ENCODE measurements around the gene YJEFN3. TPM values are rescaled to one million over a fixed set of nuclear protein-coding genes. Genes with fewer than 3 reads are reported as not detected.

YJEFN3 gene
- total RNA-seq, 1 donor from 2014 or later: 2.6 TPM

GRCh38 chr19:19487077-19487949, 41.4 kb upstream of the YJEFN3 start:
- Histone ChIP-seq H3K4me1 (peaks cover 31% of the 10 kb centered on the region), H3K9me3 (ENCODE audit: low read depth) (no peaks in the 10 kb centered on the region), H3K4me3 (no peak overlapping the region), H3K27me3 (no peaks in the 10 kb centered on the region), H4K20me1 (ENCODE audit: low read depth) (peaks cover 40% of the 10 kb centered on the region), H3K9ac (no peak overlapping the region), H3F3A (ENCODE audit: low read depth) (peaks cover 28% of the 10 kb centered on the region), H3K4me2 (no peak overlapping the region), H3K79me2 (ENCODE audit: low read depth) (peaks cover 74% of the 10 kb centered on the region), H2AFZ (replicated peaks) (no peak overlapping the region), H3K27ac (peak overlapping the region; percentile 57), H3K36me3 (no peaks in the 10 kb centered on the region)
- H3K4me1 Mint-ChIP-seq: peaks cover 51% of the 10 kb centered on the region
- no peak for DNase-seq (ENCODE audit: low spot score)
- H3K27ac Mint-ChIP-seq: peak overlapping the region; percentile 98
- peaks cover 3% of the 10 kb centered on the region for H3K36me3 Mint-ChIP-seq
- no peaks in the 10 kb centered on the region for H3K9me3 Mint-ChIP-seq
- H3K27me3 Mint-ChIP-seq (ENCODE audit: insufficient read depth, low read depth): peaks cover 10% of the 10 kb centered on the region
- TF ChIP-seq EZH2phosphoT487 (IDR thresholded peaks at IDR 0.05) (no peak), CTCF (IDR thresholded peaks at IDR 0.05) (no peak), EZH2 (IDR thresholded peaks at IDR 0.05) (no peak)
- H3K4me3 Mint-ChIP-seq: peak overlapping the region; percentile 33

DNA sequence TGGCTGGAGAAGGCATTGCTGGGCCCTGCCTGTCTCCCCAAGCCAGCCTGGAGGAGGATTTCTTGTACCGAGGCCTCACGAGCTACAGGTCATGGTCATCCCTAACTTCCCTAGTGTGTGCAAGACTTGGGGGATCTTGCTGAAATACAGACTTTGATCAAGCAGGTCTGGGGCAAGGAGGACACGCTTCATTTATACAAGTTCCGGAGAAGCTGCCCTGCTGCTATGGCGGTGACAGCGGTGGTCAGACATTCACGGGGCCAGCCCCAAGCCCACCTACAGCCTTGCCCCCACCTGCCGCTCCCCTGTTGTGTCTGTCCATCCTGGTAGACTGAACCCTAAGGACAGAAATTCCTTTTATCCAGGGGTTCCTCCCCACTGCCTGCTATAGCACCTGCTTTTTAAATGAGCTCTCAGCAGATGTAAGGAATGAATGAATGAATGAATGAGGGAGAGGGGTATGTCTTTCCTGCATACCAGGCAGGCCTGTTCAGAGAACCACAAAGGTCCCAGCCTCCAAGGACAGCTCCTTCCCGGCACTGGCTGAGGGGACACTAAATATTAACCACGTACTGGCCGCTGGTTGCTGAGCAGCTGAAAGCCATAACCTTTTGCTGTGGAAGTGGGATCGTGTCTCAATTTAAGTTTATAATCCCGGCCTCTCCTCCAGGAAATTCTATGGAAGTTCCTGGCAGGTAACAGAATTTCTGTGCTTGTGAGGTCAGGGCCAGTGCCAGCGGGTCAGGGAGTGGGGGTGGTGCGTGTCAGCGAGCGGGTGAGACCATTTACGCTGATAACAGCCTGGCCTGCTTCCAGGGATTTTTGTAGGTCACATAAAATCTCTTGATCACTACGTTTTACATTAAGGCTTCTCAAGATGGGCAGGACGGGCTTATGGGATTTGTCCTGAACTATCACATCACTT, 40.5 kb upstream of the YJEFN3 start:
- H3K36me3 Mint-ChIP-seq: peaks cover under 1% of the 10 kb centered on the region
- H3K27me3 Mint-ChIP-seq (ENCODE audit: insufficient read depth, low read depth): peaks cover 10% of the 10 kb centered on the region
- Histone ChIP-seq H4K20me1 (ENCODE audit: low read depth) (peaks cover 32% of the 10 kb centered on the region), H3K4me2 (peak overlapping the region; percentile 44), H3K79me2 (ENCODE audit: low read depth) (peaks cover 70% of the 10 kb centered on the region), H3K27me3 (no peaks in the 10 kb centered on the region), H2AFZ (replicated peaks) (no peak overlapping the region), H3K4me3 (no peak overlapping the region), H3K36me3 (no peaks in the 10 kb centered on the region), H3F3A (ENCODE audit: low read depth) (peaks cover 28% of the 10 kb centered on the region), H3K27ac (peak overlapping the region; percentile 69), H3K4me1 (peaks cover 22% of the 10 kb centered on the region), H3K9ac (no peak overlapping the region), H3K9me3 (ENCODE audit: low read depth) (no peaks in the 10 kb centered on the region)
- H3K27ac Mint-ChIP-seq: peak overlapping the region; percentile 98
- H3K4me3 Mint-ChIP-seq: peak overlapping the region; percentile 70
- H3K9me3 Mint-ChIP-seq: no peaks in the 10 kb centered on the region
- peak; percentile 24 for DNase-seq (ENCODE audit: low spot score)
- H3K4me1 Mint-ChIP-seq: peaks cover 44% of the 10 kb centered on the region
- TF ChIP-seq EZH2 (IDR thresholded peaks at IDR 0.05): no peak
- no peak for TF ChIP-seq CTCF (IDR thresholded peaks at IDR 0.05)
- TF ChIP-seq EZH2phosphoT487 (IDR thresholded peaks at IDR 0.05): no peak

DNA sequence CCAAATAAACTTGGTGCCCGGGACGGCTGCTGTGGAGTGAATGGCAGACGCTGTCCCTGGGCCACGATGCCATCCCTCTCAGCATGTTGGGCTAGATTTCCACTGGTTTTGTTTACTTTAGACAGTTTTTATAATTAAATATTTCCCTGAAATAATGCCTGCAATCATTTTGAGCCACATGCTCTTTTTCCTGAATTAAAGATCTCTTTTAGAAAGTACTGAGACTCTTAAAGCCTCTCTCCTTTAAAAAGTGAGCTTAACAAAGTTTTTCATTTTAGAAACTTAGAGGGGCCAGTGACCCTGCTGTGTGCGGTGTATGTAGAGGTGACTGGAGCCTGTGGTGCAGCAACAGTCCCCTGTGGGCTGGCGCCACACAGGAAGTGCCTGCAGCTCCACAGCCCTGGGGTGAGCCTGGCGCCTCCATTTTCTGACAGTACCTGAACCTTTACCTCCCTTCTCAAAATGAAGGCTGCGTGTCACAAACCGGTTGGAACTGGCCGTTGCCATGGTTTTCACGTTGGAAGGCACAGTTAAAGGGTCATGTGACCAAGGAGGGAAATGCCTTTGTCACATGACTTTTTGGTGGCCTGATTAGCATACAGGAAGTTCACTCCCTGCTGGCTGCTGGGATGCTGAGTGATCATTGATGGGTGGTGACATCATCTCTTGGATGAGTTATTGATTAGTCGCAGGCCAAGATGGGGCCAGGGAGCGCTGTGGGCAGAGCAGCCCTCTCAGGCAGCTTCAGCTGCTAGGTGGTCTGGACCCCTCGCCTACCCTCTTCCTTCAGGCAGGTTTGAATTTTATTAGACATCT, 39.6 kb upstream of the YJEFN3 start:
- Histone ChIP-seq H3K36me3 (no peaks in the 10 kb centered on the region), H3K27me3 (no peaks in the 10 kb centered on the region), H3K4me1 (peaks cover 21% of the 10 kb centered on the region), H3K9me3 (ENCODE audit: low read depth) (no peaks in the 10 kb centered on the region), H3K79me2 (ENCODE audit: low read depth) (peaks cover 67% of the 10 kb centered on the region), H3K4me2 (peak overlapping the region; percentile 44), H2AFZ (replicated peaks) (no peak overlapping the region), H3K27ac (peak overlapping the region; percentile 69), H3K4me3 (peak overlapping the region; percentile 11), H4K20me1 (ENCODE audit: low read depth) (peaks cover 31% of the 10 kb centered on the region), H3F3A (ENCODE audit: low read depth) (peaks cover 28% of the 10 kb centered on the region), H3K9ac (no peak overlapping the region)
- TF ChIP-seq EZH2 (IDR thresholded peaks at IDR 0.05) (no peak), CTCF (IDR thresholded peaks at IDR 0.05) (no peak), EZH2phosphoT487 (IDR thresholded peaks at IDR 0.05) (no peak)
- H3K27ac Mint-ChIP-seq: peak overlapping the region; percentile 98
- peaks cover 45% of the 10 kb centered on the region for H3K4me1 Mint-ChIP-seq
- H3K4me3 Mint-ChIP-seq: peak overlapping the region; percentile 70
- peak; percentile 82 for DNase-seq (ENCODE audit: low spot score)
- H3K36me3 Mint-ChIP-seq: no peaks in the 10 kb centered on the region
- no peaks in the 10 kb centered on the region for H3K9me3 Mint-ChIP-seq
- H3K27me3 Mint-ChIP-seq (ENCODE audit: insufficient read depth, low read depth): peaks cover 10% of the 10 kb centered on the region
